ENCODE results near the gene KRT40. TPM values are rescaled to one million over a fixed set of nuclear protein-coding genes. Genes with fewer than 3 reads are reported as not detected.

The KRT40 gene
- total and polyA plus RNA-seq, 2 experiments from 2014 or later = 0.33 TPM; not detected in 1

DNA sequence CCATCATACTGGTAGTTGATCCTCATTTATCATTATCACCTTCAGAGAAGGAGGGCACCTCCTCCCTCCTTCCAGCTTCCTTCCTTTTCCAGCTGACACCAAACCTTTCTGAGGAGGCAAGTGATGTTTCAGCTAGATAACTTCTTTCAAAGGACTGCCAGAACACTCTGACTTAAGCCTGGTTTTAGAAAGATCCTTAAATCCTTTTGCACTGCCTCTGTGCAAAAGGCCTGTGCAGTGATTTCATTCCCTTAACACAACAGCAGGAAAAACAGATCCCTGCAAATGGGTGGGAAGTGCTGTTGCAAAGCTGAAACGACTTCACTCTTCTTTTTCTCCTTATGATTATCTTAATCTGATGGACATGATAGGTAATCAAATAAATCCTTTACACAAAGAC is 39.6 kb downstream of the KRT40 start:
- no peak for TF ChIP-seq EZH2 (IDR thresholded peaks at IDR 0.05; ENCODE audit: borderline replicate concordance)
- 20% methylated on average over 1 of the region's 1 CpG for WGBS (ENCODE audit: low lambda C conversion rate, missing lambda C conversion rate)

DNA sequence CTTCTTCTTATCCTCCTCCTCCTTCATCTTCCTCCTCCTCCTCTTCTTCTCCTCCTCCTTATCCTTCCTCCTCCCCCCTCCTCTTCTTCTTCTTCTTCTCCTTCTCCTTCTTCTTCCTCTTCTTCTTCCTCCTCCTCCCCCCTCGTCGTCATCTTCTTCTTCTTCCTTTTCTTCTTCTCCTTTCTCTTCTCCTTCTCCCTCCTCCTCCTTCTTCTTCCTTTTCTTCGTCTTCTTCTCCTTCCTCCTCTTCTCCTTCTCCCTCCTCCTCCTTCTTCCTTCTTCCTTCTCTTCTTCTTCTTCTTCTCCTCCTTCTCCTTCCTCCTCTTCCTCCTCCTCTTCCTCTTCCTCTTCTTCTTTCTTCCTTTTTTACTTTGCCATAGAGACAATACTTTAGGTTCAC is 41.6 kb downstream of the KRT40 start:
- TF ChIP-seq, protein P1, sequence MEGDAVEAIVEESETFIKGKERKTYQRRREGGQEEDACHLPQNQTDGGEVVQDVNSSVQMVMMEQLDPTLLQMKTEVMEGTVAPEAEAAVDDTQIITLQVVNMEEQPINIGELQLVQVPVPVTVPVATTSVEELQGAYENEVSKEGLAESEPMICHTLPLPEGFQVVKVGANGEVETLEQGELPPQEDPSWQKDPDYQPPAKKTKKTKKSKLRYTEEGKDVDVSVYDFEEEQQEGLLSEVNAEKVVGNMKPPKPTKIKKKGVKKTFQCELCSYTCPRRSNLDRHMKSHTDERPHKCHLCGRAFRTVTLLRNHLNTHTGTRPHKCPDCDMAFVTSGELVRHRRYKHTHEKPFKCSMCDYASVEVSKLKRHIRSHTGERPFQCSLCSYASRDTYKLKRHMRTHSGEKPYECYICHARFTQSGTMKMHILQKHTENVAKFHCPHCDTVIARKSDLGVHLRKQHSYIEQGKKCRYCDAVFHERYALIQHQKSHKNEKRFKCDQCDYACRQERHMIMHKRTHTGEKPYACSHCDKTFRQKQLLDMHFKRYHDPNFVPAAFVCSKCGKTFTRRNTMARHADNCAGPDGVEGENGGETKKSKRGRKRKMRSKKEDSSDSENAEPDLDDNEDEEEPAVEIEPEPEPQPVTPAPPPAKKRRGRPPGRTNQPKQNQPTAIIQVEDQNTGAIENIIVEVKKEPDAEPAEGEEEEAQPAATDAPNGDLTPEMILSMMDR (IDR thresholded peaks at IDR 0.05; ENCODE audit: poor library complexity) = no peak
- TF ChIP-seq EZH2 (IDR thresholded peaks at IDR 0.05; ENCODE audit: borderline replicate concordance) (no peak), EZH2phosphoT487 (IDR thresholded peaks at IDR 0.05; ENCODE audit: low read depth, severe bottlenecking, unreplicated experiment) (no peak)
- no peak overlapping the region for H3K4me3 ChIP-seq
- no peaks in the 10 kb centered on the region for H3K27me3 ChIP-seq
- H3K4me1 ChIP-seq (ENCODE audit: insufficient read depth) = peaks cover 4% of the 10 kb centered on the region
- H3K4me2 ChIP-seq = no peak overlapping the region
- no peaks in the 10 kb centered on the region for H3K9me3 ChIP-seq (ENCODE audit: low read depth)
- H3K9me2 ChIP-seq (replicated peaks; ENCODE audit: insufficient read depth) = no peaks in the 10 kb centered on the region
- no peaks in the 10 kb centered on the region for H3K79me2 ChIP-seq
- no peaks in the 10 kb centered on the region for H3K36me3 ChIP-seq (replicated peaks; ENCODE audit: insufficient read depth, low read depth)
- H3K27ac ChIP-seq = no peak overlapping the region
- DNase-seq (ENCODE audit: low spot score) = no peak
- 100% methylated on average over 1 of the region's 3 CpGs for WGBS (ENCODE audit: low lambda C conversion rate, missing lambda C conversion rate)
- no peak overlapping the region for H2AFZ ChIP-seq
- H4K20me1 ChIP-seq (ENCODE audit: insufficient read depth, poor library complexity, severe bottlenecking) = no peaks in the 10 kb centered on the region

More for the DNA sequence above, 39.6 kb downstream of the KRT40 start:
- Histone ChIP-seq H3K27me3 (no peaks in the 10 kb centered on the region), H3K9me3 (ENCODE audit: low read depth) (no peaks in the 10 kb centered on the region), H3K9me2 (replicated peaks; ENCODE audit: insufficient read depth) (no peaks in the 10 kb centered on the region), H4K20me1 (ENCODE audit: insufficient read depth, poor library complexity, severe bottlenecking) (no peaks in the 10 kb centered on the region), H3K27ac (no peak overlapping the region), H3K4me3 (no peak overlapping the region), H3K79me2 (no peaks in the 10 kb centered on the region), H3K4me2 (no peak overlapping the region), H3K4me1 (ENCODE audit: insufficient read depth) (peaks cover 6% of the 10 kb centered on the region), H3K36me3 (replicated peaks; ENCODE audit: insufficient read depth, low read depth) (no peaks in the 10 kb centered on the region), H2AFZ (no peak overlapping the region)
- no peak for DNase-seq (ENCODE audit: low spot score)

DNA sequence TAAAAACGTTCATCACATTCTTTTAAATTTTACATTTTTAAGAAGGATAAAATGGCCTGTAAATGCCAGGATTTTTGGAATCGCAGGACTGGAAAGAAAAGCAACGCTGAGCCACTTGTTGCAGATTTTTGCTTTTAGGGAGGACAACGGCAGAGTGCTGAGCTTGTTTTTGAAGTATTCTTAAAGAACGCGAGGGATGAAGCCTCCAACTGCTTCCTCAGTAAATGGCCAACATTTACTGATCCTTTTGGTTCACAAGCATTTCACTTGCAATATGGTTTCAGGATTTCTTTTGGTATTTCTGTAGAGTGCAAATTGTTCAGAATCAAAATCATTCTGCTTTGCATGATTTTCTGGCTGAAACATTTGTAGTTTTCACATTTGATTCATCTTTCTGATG is 43.9 kb downstream of the KRT40 start:
- WGBS (ENCODE audit: low lambda C conversion rate, missing lambda C conversion rate) = 82% methylated on average over 6 of the region's 6 CpGs

DNA sequence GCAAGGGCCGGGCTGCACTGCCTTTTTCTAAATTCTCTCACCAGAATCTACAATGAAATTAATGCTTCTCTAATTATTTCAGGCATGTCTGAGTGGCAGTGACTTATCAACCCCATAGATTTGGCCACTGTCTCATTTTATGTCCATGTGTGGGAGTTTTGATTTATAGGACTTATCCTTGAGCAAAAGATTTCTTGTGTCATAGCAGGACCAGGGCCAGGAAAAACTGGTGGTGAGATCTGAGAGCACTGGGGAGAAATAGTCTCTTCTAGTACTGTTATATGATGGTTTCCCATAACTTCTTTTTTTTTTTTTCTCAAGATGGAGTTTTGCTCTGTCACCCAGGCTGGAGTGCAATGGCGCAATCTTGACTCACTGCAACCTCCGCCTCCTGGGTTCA is 45.1 kb downstream of the KRT40 start:
- H4K20me1 ChIP-seq (ENCODE audit: insufficient read depth, poor library complexity, severe bottlenecking) = no peaks in the 10 kb centered on the region
- no peaks in the 10 kb centered on the region for H3K27me3 ChIP-seq
- H3K9me2 ChIP-seq (replicated peaks; ENCODE audit: insufficient read depth) = no peaks in the 10 kb centered on the region
- no peak overlapping the region for H3K4me2 ChIP-seq
- H3K79me2 ChIP-seq = no peaks in the 10 kb centered on the region
- no peaks in the 10 kb centered on the region for H3K9me3 ChIP-seq (ENCODE audit: low read depth)
- 97% methylated on average over 3 of the region's 3 CpGs for WGBS (ENCODE audit: low lambda C conversion rate, missing lambda C conversion rate)
- TF ChIP-seq, protein P1 (IDR thresholded peaks at IDR 0.05; ENCODE audit: poor library complexity) = no peak
- no peak for TF ChIP-seq EZH2phosphoT487 (IDR thresholded peaks at IDR 0.05; ENCODE audit: low read depth, severe bottlenecking, unreplicated experiment)
- no peak for TF ChIP-seq EZH2 (IDR thresholded peaks at IDR 0.05; ENCODE audit: borderline replicate concordance)
- no peak overlapping the region for H3K4me3 ChIP-seq
- no peaks in the 10 kb centered on the region for H3K36me3 ChIP-seq (replicated peaks; ENCODE audit: insufficient read depth, low read depth)
- no peak for DNase-seq (ENCODE audit: low spot score)
- H3K4me1 ChIP-seq (ENCODE audit: insufficient read depth) = peaks cover 22% of the 10 kb centered on the region
- peak overlapping the region; percentile 69 for H3K27ac ChIP-seq
- H2AFZ ChIP-seq = no peak overlapping the region

More for the DNA sequence above, 43.9 kb downstream of the KRT40 start:
- H3K4me3 ChIP-seq = no peak overlapping the region
- no peak overlapping the region for H3K27ac ChIP-seq
- no peaks in the 10 kb centered on the region for H3K79me2 ChIP-seq
- no peak overlapping the region for H2AFZ ChIP-seq
- no peaks in the 10 kb centered on the region for H3K36me3 ChIP-seq (replicated peaks; ENCODE audit: insufficient read depth, low read depth)
- no peak for DNase-seq (ENCODE audit: low spot score)
- H3K4me1 ChIP-seq (ENCODE audit: insufficient read depth) = peaks cover 22% of the 10 kb centered on the region
- no peaks in the 10 kb centered on the region for H4K20me1 ChIP-seq (ENCODE audit: insufficient read depth, poor library complexity, severe bottlenecking)
- no peaks in the 10 kb centered on the region for H3K9me2 ChIP-seq (replicated peaks; ENCODE audit: insufficient read depth)
- no peaks in the 10 kb centered on the region for H3K27me3 ChIP-seq
- no peak overlapping the region for H3K4me2 ChIP-seq
- TF ChIP-seq, protein P1 (IDR thresholded peaks at IDR 0.05; ENCODE audit: poor library complexity) = no peak
- no peak for TF ChIP-seq EZH2phosphoT487 (IDR thresholded peaks at IDR 0.05; ENCODE audit: low read depth, severe bottlenecking, unreplicated experiment)
- TF ChIP-seq EZH2 (IDR thresholded peaks at IDR 0.05; ENCODE audit: borderline replicate concordance) = no peak
- no peaks in the 10 kb centered on the region for H3K9me3 ChIP-seq (ENCODE audit: low read depth)

Measured in hepatocyte (in vitro differentiated cells).